Activated CD8-positive, alpha-beta T cell treated with anti-CD3 and anti-CD28 coated beads for 36 hours (primary cell): ENCODE results near the gene ATP2A3. TPM values are rescaled to one million over a fixed set of nuclear protein-coding genes. Genes with fewer than 3 reads are reported as not detected.

Experiments used
- ATAC-seq: fragments of 200-7000 bp; cut with Tn5 transposase; one replicate; pipeline ENCODE4 v1.10.0; 2021; ENCODE audit warnings: mild to moderate bottlenecking, moderate library complexity
- CTCF ChIA-PET: fragments of 350-600 bp; sonication (Branson Sonifier 250); formaldehyde crosslinking; loops from one replicate; lab custom pipeline; 2021; ENCODE audit warnings: antibody characterized with exemption; lab: Charles Lee
- POLR2A ChIA-PET: fragments of 350-600 bp; sonication (Branson Sonifier 250); formaldehyde crosslinking; loops from one replicate; lab custom pipeline; 2021; ENCODE audit warnings: antibody characterized with exemption; lab: Charles Lee
- DNase-seq: peaks from one replicate; pipeline ENCODE4 v3.0.0-alpha.2; 2020
- H3K27ac Mint-ChIP-seq: one replicate; pipeline ENCODE4 v1.8.0; 2021; ENCODE audit warnings: mild to moderate bottlenecking, mixed read lengths
- H3K27me3 Mint-ChIP-seq: one replicate; pipeline ENCODE4 v1.8.0; 2021; ENCODE audit warnings: mixed read lengths
- H3K36me3 Mint-ChIP-seq: one replicate; pipeline ENCODE4 v1.8.0; 2021; ENCODE audit warnings: low read depth, mixed read lengths
- H3K4me1 Mint-ChIP-seq: one replicate; pipeline ENCODE4 v1.8.0; 2021; ENCODE audit warnings: low read depth, mixed read lengths
- H3K4me3 Mint-ChIP-seq: one replicate; pipeline ENCODE4 v1.8.0; 2021; ENCODE audit warnings: mild to moderate bottlenecking, moderate library complexity, mixed read lengths
- H3K9me3 Mint-ChIP-seq: one replicate; pipeline ENCODE4 v1.8.0; 2021; ENCODE audit warnings: mixed read lengths
- CTCF ChIP-seq: fragments of 200-600 bp; IDR thresholded peaks from one replicate; pipeline ENCODE4 v1.8.0; 2022; ENCODE audit warnings: antibody characterized with exemption, mild to moderate bottlenecking
- intact Hi-C: fragments of 100-400 bp; cut with micrococcal nuclease; formaldehyde crosslinking; loops from one replicate; pipeline ENCODE4 v1.10.0; 2022
- total RNA-seq, 2 experiments: library from RNA; stranded (reverse); gene quantifications; one replicate each; pipeline ENCODE4 v1.2.3, GENCODE V29; 2021

ATP2A3 gene
- total RNA-seq, 2 experiments from 2014 or later, result 113 to 117 TPM

- no peaks in the 10 kb centered on the region for H3K36me3 Mint-ChIP-seq
- H3K4me3 Mint-ChIP-seq, result no peak overlapping the region
- TF ChIP-seq CTCF, result no peak
- intact Hi-C loops, result no loop called here
- H3K9me3 Mint-ChIP-seq, result no peaks in the 10 kb centered on the region
- peaks cover 2% of the 10 kb centered on the region for H3K27me3 Mint-ChIP-seq
- ATAC-seq (no peak), DNase-seq (no peak)
- POLR2A ChIA-PET, result interaction anchor here (0.6 kb wide), 1 partner anchor 26 kb away, joined by 3 read pairs; no protein-coding TSS in a partner anchor
- CTCF ChIA-PET, result interaction anchor here (1.4 to 2.6 kb wide), 2 partner anchors 15 to 75 kb away, joined by 5 to 11 read pairs; no protein-coding TSS in a partner anchor
- H3K27ac Mint-ChIP-seq, result no peak overlapping the region
- no peaks in the 10 kb centered on the region for H3K4me1 Mint-ChIP-seq
These were observed 25.0 kb upstream of the ATP2A3 start for GRCh38 chr17:3989041-3989886.

GRCh38 chr17:3988297-3989040 lies 24.2 kb upstream of the ATP2A3 start:
- H3K9me3 Mint-ChIP-seq, result no peaks in the 10 kb centered on the region
- POLR2A ChIA-PET, result no interaction called here
- ATAC-seq (no peak), DNase-seq (no peak)
- CTCF ChIA-PET, result interaction anchor here (1.4 to 2.6 kb wide), 2 partner anchors 16 to 75 kb away, joined by 5 to 11 read pairs; no protein-coding TSS in a partner anchor
- peaks cover 2% of the 10 kb centered on the region for H3K27me3 Mint-ChIP-seq
- intact Hi-C loops, result no loop called here
- H3K4me3 Mint-ChIP-seq, result no peak overlapping the region
- TF ChIP-seq CTCF, result no peak
- H3K36me3 Mint-ChIP-seq, result no peaks in the 10 kb centered on the region
- H3K4me1 Mint-ChIP-seq, result peaks cover 6% of the 10 kb centered on the region
- no peak overlapping the region for H3K27ac Mint-ChIP-seq

GRCh38 chr17:3986939-3987335 lies 22.7 kb upstream of the ATP2A3 start:
- CTCF ChIA-PET, result interaction anchor here (1.3 kb wide), 1 partner anchor 73 kb away, joined by 3 read pairs; no protein-coding TSS in a partner anchor
- TF ChIP-seq CTCF, result no peak
- no peak for ATAC-seq

GRCh38 chr17:3986270-3986938 lies 22.2 kb upstream of the ATP2A3 start:
- H3K36me3 Mint-ChIP-seq, result no peaks in the 10 kb centered on the region
- H3K4me1 Mint-ChIP-seq, result peaks cover 6% of the 10 kb centered on the region
- intact Hi-C loops, result no loop called here
- TF ChIP-seq CTCF, result no peak
- H3K27me3 Mint-ChIP-seq, result peaks cover 2% of the 10 kb centered on the region
- H3K27ac Mint-ChIP-seq, result no peak overlapping the region
- H3K9me3 Mint-ChIP-seq, result no peaks in the 10 kb centered on the region
- DNase-seq (no peak), ATAC-seq (no peak)
- ChIA-PET CTCF (interaction anchor here (1.3 kb wide), 1 partner anchor 72 kb away, joined by 3 read pairs; no protein-coding TSS in a partner anchor), POLR2A (interaction anchor here (1.6 kb wide), 1 partner anchor 93 kb away, joined by 3 read pairs; the partner anchor contains the start of gene CAMKK1)
- no peak overlapping the region for H3K4me3 Mint-ChIP-seq

More at GRCh38 chr17:3986939-3987335, 22.7 kb upstream of the ATP2A3 start:
- Mint-ChIP-seq H3K4me3 (no peak overlapping the region), H3K27me3 (peaks cover 2% of the 10 kb centered on the region), H3K4me1 (peaks cover 6% of the 10 kb centered on the region), H3K9me3 (no peaks in the 10 kb centered on the region), H3K36me3 (no peaks in the 10 kb centered on the region), H3K27ac (no peak overlapping the region)
- intact Hi-C loops, result no loop called here
- no peak for DNase-seq
- POLR2A ChIA-PET, result interaction anchor here (1.6 kb wide), 1 partner anchor 93 kb away, joined by 3 read pairs; the partner anchor contains the start of gene CAMKK1
